Esophagus muscularis mucosa (tissue), 4 donors: Measurements from ENCODE around the gene SFRP5. TPM values are rescaled to one million over a fixed set of nuclear protein-coding genes. Genes with fewer than 3 reads are reported as not detected.
A peak's percentile ranks its signal among the peaks of the same experiment; 100 is the strongest.

ENCODE experiments used
- DNase-seq: peaks from one replicate; pipeline ENCODE4 v3.0.0-alpha.2; 2017; ENCODE audit errors: extremely low spot score
- H3K27ac ChIP-seq, 4 donors: fragments of 200-600 bp; sonication (generic); replicated peaks in 1 of 4; 1 replicate in 3 of 4; 2 replicates in 1 of 4; pipeline ENCODE4 v1.5.1; 2016 to 2019; ENCODE audit warnings: mild to moderate bottlenecking in 1 of 4
- H3K27me3 ChIP-seq, 4 donors: fragments of 200-600 bp; sonication (generic); one replicate each; pipeline versions ENCODE4 v1.5.1 to v1.6.0; 2016 to 2019
- H3K36me3 ChIP-seq, 4 donors: fragments of 200-600 bp; sonication (generic); one replicate each; pipeline ENCODE4 v1.5.1; 2016 to 2019
- H3K4me1 ChIP-seq, 4 donors: fragments of 200-600 bp; sonication (generic); one replicate each; pipeline ENCODE4 v1.5.1; 2016 to 2019
- H3K4me3 ChIP-seq, 4 donors: fragments of 200-600 bp; sonication (generic); 1 replicate in 2 of 4; 2 replicates in 2 of 4; pipeline ENCODE4 v1.5.1; 2016 to 2019; ENCODE audit warnings: mild to moderate bottlenecking in 4 of 4, moderate library complexity in 1 of 4
- H3K9me3 ChIP-seq, 4 donors: fragments of 200-600 bp; sonication (generic); 1 replicate in 3 of 4; 2 replicates in 1 of 4; pipeline ENCODE4 v1.5.1; 2016 to 2019
- CTCF ChIP-seq, 3 experiments: fragments of 200-600 bp in 2 of 3; fragments of 450-650 bp in 1 of 3; sonication (generic) in 2 of 3; IDR thresholded peaks; one replicate each; pipeline ENCODE4 v1.5.1; 2017 to 2019; ENCODE audit warnings: antibody characterized with exemption in 3 of 3, mild to moderate bottlenecking in 2 of 3, moderate library complexity in 1 of 3
- EP300 ChIP-seq: sonication (generic); formaldehyde crosslinking; IDR thresholded peaks from one replicate; pipeline ENCODE4 v1.6.1; 2017; ENCODE audit warnings: antibody characterized with exemption
- POLR2A ChIP-seq: fragments of 450-650 bp; IDR thresholded peaks from one replicate; pipeline ENCODE4 v1.6.1; 2017; ENCODE audit warnings: antibody characterized with exemption, moderate library complexity, mild to moderate bottlenecking, low read depth
- POLR2AphosphoS5 ChIP-seq, 2 donors: sonication (generic); formaldehyde crosslinking; IDR thresholded peaks; one replicate each; pipeline ENCODE4 v1.6.1; 2017; ENCODE audit warnings: antibody characterized with exemption in 2 of 2
- WGBS: methylation state at CpG from one replicate; pipeline ENCODE4 v1.1.5; 2018; 5-methylcytosine and 5-hydroxymethylcytosine counted together
- intact Hi-C: fragments of 100-400 bp; cut with DNase I; formaldehyde crosslinking; loops from one replicate; pipeline ENCODE4 v1.15.1; 2023
- total RNA-seq, 4 donors: library from RNA; depleted of rRNA; stranded (reverse); fragments of >200 nt; gene quantifications; one replicate each; pipeline versions ENCODE4 v1.1.0 to v1.2.1, GENCODE V29; 2016

SFRP5 gene
- 10 to 100 TPM; 19.9 to 41.3 (median 34.8) TPM for total RNA-seq

- TF ChIP-seq POLR2AphosphoS5 (IDR thresholded peaks at IDR 0.05) (no peak), EP300 (no peak), POLR2A (no peak), CTCF (IDR thresholded peaks at IDR 0.05) (no peak)
- intact Hi-C loops, result no loop called here
- Histone ChIP-seq H3K27me3 (peaks cover 0 to 73% (median 13%) of the 10 kb centered on the region in 4 donors), H3K4me1 (peaks cover 0 to 15% (median 11%) of the 10 kb centered on the region in 4 donors), H3K4me3 (peak within 1 kb of the TSS; percentile 40 to 48 (median 44)), H3K9me3 (no peaks in the 10 kb centered on the region), H3K36me3 (no peaks in the 10 kb centered on the region), H3K27ac (no peak within 1 kb of the TSS)
- no peak for DNase-seq
- 19% methylated on average over 22 of the region's 44 CpGs for WGBS
Measured at GRCh38 chr10:97771913-97772823, at the start of gene SFRP5. Gene SFRP5 (minus strand): TSS chr10:97771999. CDS start chr10:97771833, 166 bp downstream.

GRCh38 chr10:97820096-97820704, 48.4 kb upstream of the SFRP5 start:
- Histone ChIP-seq H3K9me3 (no peaks in the 10 kb centered on the region), H3K4me3 (no peak overlapping the region), H3K36me3 (no peaks in the 10 kb centered on the region), H3K27me3 (peaks cover 0 to 53% (median 0%) of the 10 kb centered on the region in 4 donors), H3K4me1 (no peaks in the 10 kb centered on the region), H3K27ac (no peak overlapping the region)
- intact Hi-C loops, result no loop called here
- DNase-seq, result no peak
- WGBS, result 85% methylated on average over 8 of the region's 8 CpGs
- TF ChIP-seq POLR2AphosphoS5 (IDR thresholded peaks at IDR 0.05) (no peak), EP300 (no peak), CTCF (IDR thresholded peaks at IDR 0.05) (no peak), POLR2A (no peak)

- H3K27me3 ChIP-seq, result peaks cover 0 to 45% (median 0%) of the 10 kb centered on the region in 4 donors
Measured at GRCh38 chr10:97818572-97818971, 46.8 kb upstream of the SFRP5 start.

GRCh38 chr10:97816609-97817008, 44.8 kb upstream of the SFRP5 start:
- TF ChIP-seq EP300 (no peak), CTCF (IDR thresholded peaks at IDR 0.05) (no peak), POLR2AphosphoS5 (IDR thresholded peaks at IDR 0.05) (no peak), POLR2A (no peak)
- DNase-seq, result no peak
- H3K4me1 ChIP-seq, result no peaks in the 10 kb centered on the region
- H3K27me3 ChIP-seq, result peaks cover 0 to 34% (median 0%) of the 10 kb centered on the region in 4 donors
- H3K36me3 ChIP-seq, result no peaks in the 10 kb centered on the region
- 74% methylated on average over 4 of the region's 4 CpGs for WGBS
- H3K4me3 ChIP-seq, result no peak overlapping the region
- no peaks in the 10 kb centered on the region for H3K9me3 ChIP-seq
- intact Hi-C loops, result no loop called here
- no peak overlapping the region for H3K27ac ChIP-seq

More at GRCh38 chr10:97818572-97818971, 46.8 kb upstream of the SFRP5 start:
- TF ChIP-seq EP300 (no peak), POLR2AphosphoS5 (IDR thresholded peaks at IDR 0.05) (no peak), CTCF (IDR thresholded peaks at IDR 0.05) (no peak), POLR2A (no peak)
- no peak overlapping the region for H3K4me3 ChIP-seq
- H3K4me1 ChIP-seq, result no peaks in the 10 kb centered on the region
- DNase-seq, result no peak
- H3K9me3 ChIP-seq, result no peaks in the 10 kb centered on the region
- no peak overlapping the region for H3K27ac ChIP-seq
- no peaks in the 10 kb centered on the region for H3K36me3 ChIP-seq
- intact Hi-C loops, result no loop called here
